RCC 7860 (cell line): ENCODE results near the gene ENOX1.

ENCODE experiments used
- DNase-seq: peaks from one replicate; pipeline ENCODE4 v3.0.0-alpha.2; 2015; ENCODE audit warnings: low spot score
- FAIRE-seq: peaks from 2 replicates; lab custom pipeline; 2012; peaks lifted over from hg19 to GRCh38; lab: Jason Lieb, UNC

ENOX1 gene

DNA sequence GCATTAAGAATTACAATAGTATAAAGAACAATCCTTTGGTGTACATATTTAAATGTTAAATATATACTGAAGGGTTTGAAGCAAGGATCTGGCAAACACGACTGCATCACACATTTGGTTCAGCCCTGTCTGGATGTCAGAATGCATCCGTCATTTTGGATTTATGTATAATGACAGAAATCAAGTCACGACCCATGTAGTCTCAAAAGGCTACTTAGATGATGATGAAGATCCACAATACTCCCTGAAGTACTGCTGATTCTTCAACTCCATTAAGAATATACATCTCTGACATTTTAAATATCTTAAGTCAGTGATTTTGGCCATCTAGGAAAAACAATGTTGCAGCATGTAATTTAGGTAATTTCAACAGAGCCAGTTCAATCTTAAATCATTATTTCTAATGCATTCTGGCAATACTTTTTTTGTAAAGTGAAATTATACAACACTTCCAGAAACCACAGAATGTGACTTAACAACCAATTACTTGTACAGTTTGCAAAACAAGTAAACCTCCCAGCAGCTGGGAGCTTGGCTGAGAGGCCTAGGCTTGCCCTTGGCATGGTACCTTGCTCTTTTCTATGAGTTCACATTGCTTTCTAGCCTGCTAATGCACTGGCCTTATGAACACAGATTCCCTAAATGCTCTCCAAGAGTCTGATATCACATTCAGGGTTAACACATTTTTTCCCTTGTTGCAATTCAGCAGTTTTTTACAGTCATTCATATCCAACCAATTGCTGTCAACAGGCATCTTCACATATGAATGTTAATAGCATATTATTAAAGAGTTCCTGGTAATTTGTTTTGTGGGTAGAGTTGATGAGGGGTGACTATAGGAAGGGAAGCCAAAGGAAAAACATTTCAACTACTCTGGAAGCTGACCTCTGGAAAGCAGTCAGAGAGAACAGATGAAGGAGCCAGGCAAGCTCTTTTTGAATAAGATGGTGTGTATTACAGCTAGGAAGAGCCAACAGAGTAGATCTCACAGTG, 175.2 kb downstream of the ENOX1 start:
- FAIRE-seq: no peak
- DNase-seq: no peak

DNA sequence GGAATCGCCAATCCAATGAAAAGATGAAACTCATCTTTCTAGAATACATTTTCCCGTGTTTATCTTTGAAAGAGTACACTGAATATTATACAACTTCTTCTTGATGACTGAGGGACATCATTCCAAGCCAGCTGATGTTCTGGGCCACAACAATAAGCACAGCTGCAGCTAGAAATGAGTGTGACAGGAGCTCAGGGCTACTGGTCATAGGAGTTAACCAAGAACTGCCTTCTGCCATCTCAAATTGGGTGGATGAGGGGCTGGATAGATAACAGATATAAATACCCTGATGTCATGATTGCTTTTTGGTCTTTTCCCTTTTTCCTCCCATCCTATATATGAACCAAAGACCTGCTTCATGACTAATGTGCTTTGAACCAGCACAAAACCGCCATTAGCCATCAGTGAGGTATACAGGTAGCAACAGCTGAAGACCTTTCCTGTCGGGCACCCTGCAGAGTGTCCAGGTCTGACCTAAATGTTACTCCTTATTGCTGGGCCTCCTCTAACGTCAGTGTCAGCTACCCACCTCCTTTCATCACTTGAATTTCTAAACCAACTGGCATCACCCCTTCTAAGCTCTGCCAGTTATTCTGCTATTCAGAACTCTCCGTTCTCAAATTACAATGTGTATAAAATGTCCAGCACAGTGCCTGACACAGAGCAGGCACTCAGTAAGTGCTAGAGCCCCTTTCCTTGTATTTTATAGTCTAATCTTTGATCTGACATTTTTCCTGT, 178.2 kb downstream of the ENOX1 start:
- DNase-seq (no peak), FAIRE-seq (no peak)

DNA sequence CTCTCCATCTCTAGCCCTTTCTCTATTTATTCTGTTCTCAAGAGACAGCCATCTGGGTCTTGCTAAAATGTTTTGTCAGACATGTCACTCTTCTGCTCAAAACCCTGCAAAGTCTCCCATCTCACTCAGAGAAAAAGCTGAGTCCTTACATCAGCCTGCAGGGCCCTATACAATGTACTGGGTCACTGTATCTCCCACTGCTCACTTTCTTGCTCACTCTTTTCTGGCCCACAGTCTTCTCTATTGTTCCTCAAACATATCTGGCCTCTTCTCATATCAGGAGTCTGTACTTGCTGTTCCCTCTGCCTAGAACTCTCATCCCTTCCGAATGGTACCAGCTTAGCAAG, 189.2 kb downstream of the ENOX1 start:
- DNase-seq: no peak

DNA sequence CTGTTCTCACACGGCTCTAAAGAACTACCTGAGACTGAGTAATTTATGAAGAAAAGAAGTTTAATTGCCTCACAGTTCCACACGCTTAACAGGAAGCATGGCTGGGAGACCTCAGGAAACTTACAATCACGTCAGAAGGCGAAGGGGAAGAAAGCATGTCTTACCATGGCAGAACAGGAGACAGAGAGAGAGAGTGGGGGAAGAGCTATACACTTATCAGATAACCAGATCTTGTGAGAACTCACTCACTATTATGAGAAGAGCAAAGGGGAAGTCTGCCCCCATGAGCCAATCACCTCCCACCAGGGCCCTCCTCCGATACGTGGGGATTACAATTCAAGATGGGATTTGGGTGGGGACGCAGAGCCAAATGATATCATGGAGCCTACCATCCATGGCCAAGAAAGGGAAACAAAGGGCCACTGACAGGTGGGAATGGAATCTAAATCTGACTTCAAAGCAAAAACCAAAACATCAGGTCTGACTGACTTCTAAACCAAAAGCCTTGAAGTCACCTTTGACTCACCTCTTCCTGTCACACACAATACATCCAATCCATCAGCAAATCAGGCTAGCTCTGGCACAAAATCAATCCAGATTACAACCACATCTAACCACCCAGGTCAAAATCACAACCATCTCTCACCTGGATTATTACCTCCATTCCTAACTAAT, 189.7 kb downstream of the ENOX1 start:
- FAIRE-seq: no peak
- no peak for DNase-seq

More for the DNA sequence above, 189.2 kb downstream of the ENOX1 start:
- FAIRE-seq: no peak

DNA sequence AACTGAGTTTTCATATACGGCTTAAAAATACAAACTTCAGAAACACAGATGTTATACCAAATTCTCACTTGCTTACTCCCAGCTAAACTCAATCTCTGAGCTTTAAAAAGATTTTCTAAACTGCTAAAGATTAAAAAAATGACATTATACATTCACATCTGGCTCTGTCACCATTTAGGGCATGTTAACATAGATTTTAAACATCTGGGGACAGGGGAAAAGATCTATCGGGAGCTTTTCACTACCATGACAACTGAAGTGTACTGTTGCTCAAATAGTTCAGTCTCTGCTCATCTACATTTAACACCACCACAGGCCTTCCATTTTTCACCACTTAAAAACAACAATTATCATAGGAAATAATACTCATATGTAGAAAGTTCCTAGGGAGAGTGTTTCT, 190.8 kb downstream of the ENOX1 start:
- FAIRE-seq: no peak
- DNase-seq: no peak

DNA sequence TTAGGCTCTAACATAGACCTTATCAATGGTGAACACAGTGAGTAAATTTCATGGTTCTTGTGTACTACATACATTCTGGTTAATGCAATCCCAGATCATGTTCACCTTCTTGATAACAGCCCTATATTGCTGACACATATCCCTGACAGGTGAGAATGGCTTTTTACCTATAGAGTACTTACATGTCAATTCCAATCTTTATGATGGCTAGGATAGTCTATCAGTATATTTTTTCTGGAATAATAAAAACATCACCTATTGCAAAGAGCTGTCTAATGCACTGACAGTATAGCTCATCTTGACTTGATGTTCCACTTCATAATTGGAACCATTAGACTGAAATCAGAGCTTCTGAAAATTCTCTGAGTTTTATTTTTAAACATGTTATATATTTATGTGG, 199.4 kb downstream of the ENOX1 start:
- DNase-seq (no peak), FAIRE-seq (no peak)

GRCh38 chr13:43584751-43585150, 202.0 kb downstream of the ENOX1 start:
- FAIRE-seq (no peak), DNase-seq (no peak)

- DNase-seq (no peak), FAIRE-seq (no peak)
These were observed 203.5 kb downstream of the ENOX1 start for GRCh38 chr13:43583321-43583720.

DNA sequence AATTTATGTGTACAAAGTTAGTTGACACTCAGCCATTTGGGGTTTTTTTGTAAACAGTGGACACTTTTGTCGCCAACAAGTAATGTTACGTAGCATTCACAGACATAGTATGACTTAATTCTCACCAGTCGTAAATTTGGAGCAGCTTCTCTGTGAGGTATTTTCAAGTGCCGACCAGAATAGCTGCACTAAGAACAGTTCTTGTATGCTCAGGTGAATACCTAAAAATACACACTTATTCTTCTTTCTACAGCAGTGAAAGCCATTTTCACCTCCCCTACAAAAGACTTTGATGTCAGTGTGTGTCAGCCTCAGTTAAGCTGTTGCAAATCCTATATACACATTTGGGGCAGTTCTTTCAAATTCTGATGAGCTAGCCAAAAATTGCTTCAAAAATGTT, 206.5 kb downstream of the ENOX1 start:
- FAIRE-seq: no peak

GRCh38 chr13:43579321-43579720, 207.5 kb downstream of the ENOX1 start:
- DNase-seq (no peak), FAIRE-seq (no peak)

More for the DNA sequence above, 206.5 kb downstream of the ENOX1 start:
- DNase-seq: no peak

- FAIRE-seq: no peak
These were observed 212.2 kb downstream of the ENOX1 start for GRCh38 chr13:43574605-43575004.

DNA sequence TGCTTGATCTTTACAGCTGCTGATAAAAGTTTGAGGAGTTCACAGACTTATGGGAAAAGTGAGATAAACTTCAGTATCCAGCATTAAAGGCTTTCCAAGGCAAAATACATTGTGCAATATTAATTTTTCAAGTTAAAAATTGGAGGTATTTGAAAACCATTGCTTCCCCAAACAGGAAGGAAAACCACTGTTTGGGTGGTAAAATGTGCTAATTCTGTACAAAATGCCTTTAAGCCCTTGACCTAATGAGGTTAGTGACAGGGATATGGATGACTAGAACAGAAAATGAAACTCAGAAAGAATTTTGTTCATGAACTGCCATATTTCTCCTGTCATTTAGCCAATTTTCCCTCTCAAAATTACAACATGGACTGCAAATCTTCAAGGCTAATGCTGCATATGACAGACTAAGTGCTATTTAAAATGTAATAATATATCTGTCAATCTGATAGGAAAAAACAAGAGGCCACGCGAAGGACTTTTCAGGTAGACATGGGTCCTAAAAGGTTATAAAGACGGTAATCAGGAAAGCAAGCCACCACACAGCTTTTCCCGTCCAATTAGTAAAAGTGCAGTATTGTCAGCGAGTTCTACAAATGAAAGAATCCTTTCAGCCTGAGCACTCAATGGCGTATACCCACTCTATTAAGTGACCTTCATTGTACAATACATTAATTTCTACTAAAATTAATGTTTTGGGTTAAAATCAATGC, 212.8 kb downstream of the ENOX1 start:
- FAIRE-seq: no peak
- no peak for DNase-seq

More at GRCh38 chr13:43574605-43575004, 212.2 kb downstream of the ENOX1 start:
- no peak for DNase-seq

GRCh38 chr13:43573361-43573740, 213.4 kb downstream of the ENOX1 start:
- FAIRE-seq (no peak), DNase-seq (no peak)

- no peak for DNase-seq
- FAIRE-seq: no peak
These were observed 214.0 kb downstream of the ENOX1 start for GRCh38 chr13:43572656-43573360.

GRCh38 chr13:43569658-43570057, 217.1 kb downstream of the ENOX1 start:
- FAIRE-seq (no peak), DNase-seq (no peak)

DNA sequence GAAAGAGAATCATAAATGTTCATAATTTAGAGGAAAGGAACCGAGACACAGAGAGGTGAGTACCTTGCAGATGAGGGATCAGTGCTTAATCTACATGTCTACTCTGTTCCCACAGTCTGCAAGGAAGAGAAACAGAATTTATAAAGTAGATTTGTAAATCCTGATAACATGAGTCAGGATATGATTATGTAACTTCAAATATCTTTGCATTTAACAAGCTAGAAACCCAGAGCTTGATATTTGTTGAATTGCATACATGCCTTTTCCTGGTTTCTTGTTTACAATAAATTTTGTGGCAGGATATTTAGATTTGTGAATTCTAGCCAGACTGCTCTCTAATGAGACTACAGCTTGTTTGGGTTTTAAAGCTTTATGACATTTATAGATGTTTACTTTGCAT, 219.2 kb downstream of the ENOX1 start:
- no peak for FAIRE-seq
- no peak for DNase-seq

- no peak for FAIRE-seq
- no peak for DNase-seq
These were observed 221.8 kb downstream of the ENOX1 start for GRCh38 chr13:43564952-43565351.

GRCh38 chr13:43561081-43561480, 225.7 kb downstream of the ENOX1 start:
- FAIRE-seq: no peak
- DNase-seq: no peak

GRCh38 chr13:43558939-43559338, 227.8 kb downstream of the ENOX1 start:
- FAIRE-seq: no peak
- no peak for DNase-seq

- DNase-seq: no peak
- no peak for FAIRE-seq
These were observed 228.4 kb downstream of the ENOX1 start for GRCh38 chr13:43558326-43558725.
